OCI-LY7 (cell line): ENCODE data around the gene ZNF578. TPM values are rescaled to one million over a fixed set of nuclear protein-coding genes. Genes with fewer than 3 reads are reported as not detected.
"Not testable (repeated sequence)": the region's sequence is repeated elsewhere in the genome, so short reads cannot be mapped to it uniquely, and the experiment has no call there.

Source experiments
- BruUV-seq: library from RNA; stranded (reverse); fragments of 400-500 nt; replicated peaks from 2 replicates; lab custom pipeline; 2021; lab: Mats Ljungman, UMichigan
- CTCF ChIA-PET: fragments of 300-600 bp; sonication (Branson Sonifier 250); formaldehyde crosslinking; loops from one replicate; lab custom pipeline; 2022; ENCODE audit warnings: antibody characterized with exemption; ENCODE audit not compliant: unreplicated experiment; lab: Charles Lee
- POLR2A ChIA-PET: fragments of 300-600 bp; sonication (Branson Sonifier 250); formaldehyde crosslinking; loops from one replicate; lab custom pipeline; 2022; ENCODE audit warnings: antibody characterized with exemption; lab: Charles Lee
- DNase-seq: peaks from one replicate; pipeline ENCODE4 v3.0.0-alpha.2; 2015; ENCODE audit warnings: low spot score
- H2AFZ ChIP-seq: fragments of 200-600 bp; sonication (generic), shearing (Covaris generic); 2 replicates; pipeline ENCODE4 v1.6.1; 2014; ENCODE audit warnings: mild to moderate bottlenecking, antibody characterized with exemption, low read length, moderate library complexity
- H3K27ac ChIP-seq: fragments of 200-600 bp; sonication (generic); 2 replicates; pipeline ENCODE4 v1.5.1; 2014; ENCODE audit warnings: mixed run types, low read depth, mild to moderate bottlenecking, moderate library complexity, low read length, inconsistent platforms; ENCODE audit not compliant: poor library complexity, severe bottlenecking
- H3K36me3 ChIP-seq: fragments of 200-600 bp; sonication (generic); 2 replicates; pipeline ENCODE4 v1.6.1; 2014; ENCODE audit warnings: mild to moderate bottlenecking, antibody characterized with exemption, low read length, moderate library complexity, mixed read lengths; ENCODE audit not compliant: insufficient read depth
- H3K4me1 ChIP-seq: fragments of 200-600 bp; sonication (generic); 2 replicates; pipeline ENCODE4 v1.5.1; 2014; ENCODE audit warnings: mild to moderate bottlenecking, low read length; ENCODE audit not compliant: insufficient read depth, poor library complexity, severe bottlenecking
- H3K4me2 ChIP-seq: fragments of 200-600 bp; sonication (generic); 2 replicates; pipeline ENCODE4 v1.6.1; 2014; ENCODE audit warnings: mild to moderate bottlenecking, low read length
- H3K4me3 ChIP-seq: fragments of 200-600 bp; sonication (generic); 2 replicates; pipeline ENCODE4 v1.5.1; 2014; ENCODE audit warnings: mild to moderate bottlenecking, low read depth, low read length; ENCODE audit not compliant: poor library complexity, severe bottlenecking
- H3K79me2 ChIP-seq: fragments of 200-600 bp; sonication (generic); 2 replicates; pipeline ENCODE4 v1.6.1; 2016; ENCODE audit warnings: low read depth, mild to moderate bottlenecking, low read length, moderate library complexity, mixed read lengths; ENCODE audit not compliant: insufficient read depth
- H3K9me2 ChIP-seq: fragments of 200-600 bp; sonication (generic); 2 replicates; pipeline ENCODE4 v1.6.1; 2016; ENCODE audit warnings: mild to moderate bottlenecking, low read length, mixed read lengths; ENCODE audit not compliant: insufficient read depth
- H3K9me3 ChIP-seq: fragments of 200-600 bp; sonication (generic); 2 replicates; pipeline ENCODE4 v1.6.1; 2014; ENCODE audit warnings: mild to moderate bottlenecking, mixed run types, low read length, mixed read lengths
- H4K20me1 ChIP-seq: fragments of 200-600 bp; sonication (generic); 2 replicates; pipeline ENCODE4 v1.6.1; 2014; ENCODE audit warnings: mild to moderate bottlenecking, antibody characterized with exemption, low read length, moderate library complexity, mixed read lengths; ENCODE audit not compliant: insufficient read depth
- CTCF ChIP-seq: fragments of 200-600 bp; sonication (generic); conservative IDR thresholded peaks from 2 replicates; pipeline ENCODE4 v1.5.1; 2014; ENCODE audit warnings: mild to moderate bottlenecking, antibody characterized with exemption, low read length, moderate library complexity, mixed read lengths
- EZH2phosphoT487 ChIP-seq: fragments of 200-600 bp; sonication (generic); IDR thresholded peaks from 2 replicates; pipeline ENCODE4 v1.6.1; 2018; ENCODE audit warnings: low read depth, borderline replicate concordance, mild to moderate bottlenecking, mixed run types, antibody characterized with exemption, low read length, moderate library complexity, mixed read lengths
- intact Hi-C: fragments of 100-400 bp; cut with micrococcal nuclease; formaldehyde crosslinking; loops from one replicate; pipeline ENCODE4 v1.10.0; 2022; ENCODE audit not compliant: unreplicated experiment
- total RNA-seq, 2 experiments: library from RNA; depleted of rRNA in 1 of 2; stranded (reverse); fragments of >200 nt in 1 of 2; shearing (Covaris generic) in 1 of 2; gene quantifications; 2 replicates each; pipeline ENCODE4 v1.2.3, GENCODE V29; 2014 to 2022

The ZNF578 gene
- total RNA-seq, 2 experiments from 2014 or later: not detected

- BruUV-seq: no TSS peak
- H4K20me1 ChIP-seq: no peaks in the 10 kb centered on the region
These were observed 21.2 kb downstream of the ZNF578 start for GRCh38 chr19:52474351-52475127.

DNA sequence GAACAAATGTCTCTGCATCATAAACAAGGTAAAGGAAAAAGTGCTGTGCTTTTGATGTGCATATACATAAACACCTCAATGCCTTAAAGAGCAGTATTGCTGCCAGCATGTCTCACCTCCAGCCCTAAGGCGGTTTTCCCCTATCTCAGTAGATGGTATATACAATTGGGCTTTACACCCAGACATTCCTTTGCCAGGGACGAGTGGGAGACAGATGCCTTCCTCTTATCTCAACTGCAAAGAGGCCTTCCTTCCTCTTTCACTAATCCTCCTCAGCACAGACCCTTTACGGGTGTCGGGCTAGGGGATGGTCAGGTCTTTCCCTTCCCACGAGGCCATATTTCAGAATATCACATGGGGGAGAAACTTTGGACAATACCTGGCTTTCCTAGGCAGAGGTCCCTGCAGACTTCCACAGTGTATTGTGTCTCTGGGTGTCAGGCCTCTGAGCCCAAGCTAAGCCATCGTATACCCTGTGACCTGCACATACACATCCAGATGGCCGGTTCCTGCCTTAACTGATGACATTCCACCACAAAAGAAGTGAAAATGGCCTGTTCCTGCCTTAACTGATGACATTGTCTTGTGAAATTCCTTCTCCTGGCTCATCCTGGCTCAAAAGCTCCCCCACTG, 30.9 kb downstream of the ZNF578 start:
- intact Hi-C loops: not testable (repeated sequence)

More at GRCh38 chr19:52474351-52475127, 21.2 kb downstream of the ZNF578 start:
- no peaks in the 10 kb centered on the region for H3K4me1 ChIP-seq
- CTCF ChIA-PET: no interaction called here
- H2AFZ ChIP-seq: no peak overlapping the region
- H3K36me3 ChIP-seq: no peaks in the 10 kb centered on the region
- H3K79me2 ChIP-seq: no peaks in the 10 kb centered on the region
- no peak overlapping the region for H3K27ac ChIP-seq
- peaks cover 46% of the 10 kb centered on the region for H3K9me3 ChIP-seq
- no peak overlapping the region for H3K4me3 ChIP-seq
- intact Hi-C loops: no loop called here
- TF ChIP-seq EZH2phosphoT487 (no peak), CTCF (no peak)
- no peaks in the 10 kb centered on the region for H3K9me2 ChIP-seq
- no peak overlapping the region for H3K4me2 ChIP-seq
- POLR2A ChIA-PET: no interaction called here
- DNase-seq: no peak

GRCh38 chr19:52485064-52485463, 31.7 kb downstream of the ZNF578 start:
- BruUV-seq, H3K27ac ChIP-seq: not testable (repeated sequence)

More for the DNA sequence above, 30.9 kb downstream of the ZNF578 start:
- H3K9me3 ChIP-seq, H3K79me2 ChIP-seq, DNase-seq, H4K20me1 ChIP-seq, H2AFZ ChIP-seq, POLR2A ChIA-PET, H3K9me2 ChIP-seq, H3K4me2 ChIP-seq, CTCF ChIA-PET, H3K4me1 ChIP-seq, H3K27ac ChIP-seq, H3K4me3 ChIP-seq, H3K36me3 ChIP-seq, BruUV-seq: not testable (repeated sequence)

DNA sequence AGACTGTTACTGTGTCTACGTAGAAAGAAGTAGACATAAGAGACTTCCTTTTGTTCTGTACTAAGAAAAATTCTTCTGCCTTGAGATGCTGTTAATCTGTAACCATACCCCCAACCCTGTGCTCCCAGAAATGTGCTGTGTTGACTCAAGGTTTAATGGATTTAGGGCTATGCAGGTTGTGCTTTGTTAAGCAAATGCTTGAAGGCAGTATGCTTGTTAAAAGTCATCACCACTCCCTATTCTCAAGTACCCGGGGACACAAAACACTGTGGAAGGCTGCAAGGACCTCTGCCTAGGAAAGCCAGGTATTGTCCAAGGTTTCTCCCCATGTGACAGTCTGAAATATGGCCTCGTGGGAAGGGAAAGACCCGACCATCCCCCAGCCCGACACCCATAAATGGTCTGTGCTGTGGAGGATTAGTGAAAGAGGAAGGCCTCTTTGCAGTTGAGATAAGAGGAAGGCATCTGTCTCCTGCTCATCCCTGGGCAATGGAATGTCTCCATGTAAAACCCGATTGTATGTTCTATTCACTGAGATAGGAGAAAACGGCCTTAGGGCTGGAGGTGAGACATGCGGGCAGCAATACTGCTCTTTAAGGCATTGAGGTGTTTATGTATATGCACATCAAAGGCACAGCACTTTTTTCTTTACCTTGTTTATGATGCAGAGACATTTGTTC, 32.3 kb downstream of the ZNF578 start:
- H3K9me3 ChIP-seq, intact Hi-C loops, H3K4me3 ChIP-seq, H3K79me2 ChIP-seq, H2AFZ ChIP-seq, H4K20me1 ChIP-seq, CTCF ChIA-PET, BruUV-seq, DNase-seq, H3K9me2 ChIP-seq, H3K36me3 ChIP-seq, H3K4me2 ChIP-seq, POLR2A ChIA-PET, H3K27ac ChIP-seq, H3K4me1 ChIP-seq: not testable (repeated sequence)

More at GRCh38 chr19:52485064-52485463, 31.7 kb downstream of the ZNF578 start:
- H2AFZ ChIP-seq, intact Hi-C loops, H4K20me1 ChIP-seq, CTCF ChIA-PET, DNase-seq, H3K4me3 ChIP-seq, H3K4me2 ChIP-seq, H3K4me1 ChIP-seq, H3K9me2 ChIP-seq, H3K9me3 ChIP-seq, POLR2A ChIA-PET, H3K36me3 ChIP-seq, H3K79me2 ChIP-seq: not testable (repeated sequence)
